IMR-90 (cell line): ENCODE results near the gene ABTB2. TPM values are rescaled to one million over a fixed set of nuclear protein-coding genes. Genes with fewer than 3 reads are reported as not detected.
A peak's percentile ranks its signal among the peaks of the same experiment; 100 is the strongest.

Source experiments
- ATAC-seq: fragments of 200-7000 bp; cut with Tn5 transposase; 2 replicates; pipeline ENCODE4 v1.9.1; 2020; ENCODE audit warnings: low read depth, mild to moderate bottlenecking, moderate library complexity
- BruUV-seq: library from RNA; stranded (reverse); fragments of 400-500 nt; replicated peaks from 2 replicates; lab custom pipeline; 2021; lab: Mats Ljungman, UMichigan
- CTCF ChIA-PET: fragments of 300-600 bp; formaldehyde crosslinking; extraction: SDS; loops from one replicate; lab custom pipeline; 2021; ENCODE audit warnings: antibody characterized with exemption; lab: Yijun Ruan, JAX
- POLR2A ChIA-PET: fragments of 300-600 bp; sonication (Branson Sonifier 250); formaldehyde crosslinking; loops from one replicate; lab custom pipeline; 2022; ENCODE audit warnings: antibody characterized with exemption; ENCODE audit not compliant: unreplicated experiment; lab: Charles Lee
- DNase-seq: peaks from one replicate; pipeline ENCODE4 v3.0.0; 2013
- H2AFZ ChIP-seq: replicated peaks from 2 replicates; pipeline ENCODE3; 2013; ENCODE audit warnings: low read length, mild to moderate bottlenecking; ENCODE audit not compliant: poor library complexity
- H2AK5ac ChIP-seq: 2 replicates; pipeline ENCODE4 v1.6.1; 2013; ENCODE audit warnings: low read depth, low read length, inconsistent platforms
- H2AK9ac ChIP-seq: replicated peaks from 2 replicates; pipeline ENCODE3; 2013; ENCODE audit warnings: mild to moderate bottlenecking, low read depth, low read length, moderate library complexity; ENCODE audit not compliant: poor library complexity
- H2BK120ac ChIP-seq: 2 replicates; pipeline ENCODE4 v1.6.1; 2013; ENCODE audit warnings: low read depth, low read length, inconsistent platforms
- H2BK15ac ChIP-seq: 3 replicates; pipeline ENCODE4 v1.6.1; 2013; ENCODE audit warnings: low read depth, low read length, inconsistent platforms
- H2BK20ac ChIP-seq: 2 replicates; pipeline ENCODE4 v1.6.1; 2013; ENCODE audit warnings: low read depth, mild to moderate bottlenecking, inconsistent platforms, low read length, moderate library complexity
- H2BK5ac ChIP-seq: 2 replicates; pipeline ENCODE4 v1.6.1; 2013; ENCODE audit warnings: mild to moderate bottlenecking, low read depth, low read length, inconsistent platforms; ENCODE audit not compliant: poor library complexity, severe bottlenecking
- H3K14ac ChIP-seq: replicated peaks from 2 replicates; pipeline ENCODE4 v1.6.1; 2013; ENCODE audit warnings: low read depth, low read length, inconsistent platforms
- H3K18ac ChIP-seq: 2 replicates; pipeline ENCODE4 v1.6.1; 2013; ENCODE audit warnings: low read depth, low read length, control low read depth
- H3K23ac ChIP-seq: 2 replicates; pipeline ENCODE4 v1.6.1; 2013; ENCODE audit warnings: low read depth, low read length, inconsistent platforms
- H3K27ac ChIP-seq: 2 replicates; pipeline ENCODE4 v1.5.1; 2013; ENCODE audit warnings: mild to moderate bottlenecking, control low read depth, low read length; ENCODE audit not compliant: insufficient read depth
- H3K27me3 ChIP-seq: 2 replicates; pipeline ENCODE4 v1.6.1; 2013; ENCODE audit warnings: low read length; ENCODE audit not compliant: control insufficient read depth, insufficient read depth
- H3K36me3 ChIP-seq: 2 replicates; pipeline ENCODE4 v1.6.1; 2013; ENCODE audit warnings: low read length, mixed read lengths; ENCODE audit not compliant: control insufficient read depth, insufficient read depth
- H3K4ac ChIP-seq: 2 replicates; pipeline ENCODE4 v1.6.1; 2013; ENCODE audit warnings: low read depth, low read length, inconsistent platforms
- H3K4me1 ChIP-seq: 2 replicates; pipeline ENCODE4 v1.6.1; 2013; ENCODE audit warnings: low read length, mixed read lengths; ENCODE audit not compliant: control insufficient read depth, insufficient read depth
- H3K4me2 ChIP-seq: 2 replicates; pipeline ENCODE4 v1.6.1; 2013; ENCODE audit warnings: low read depth, mild to moderate bottlenecking, control low read depth, low read length, moderate library complexity
- H3K4me3 ChIP-seq: 2 replicates; pipeline ENCODE4 v1.5.1; 2013; ENCODE audit warnings: low read depth, mild to moderate bottlenecking, control low read depth, low read length, moderate library complexity; ENCODE audit not compliant: insufficient read depth
- H3K56ac ChIP-seq: 2 replicates; pipeline ENCODE4 v1.6.1; 2013; ENCODE audit warnings: low read length, inconsistent platforms; ENCODE audit not compliant: insufficient read depth; ENCODE audit errors: extremely low read depth
- H3K79me1 ChIP-seq, 2 experiments: 2 replicates each; pipeline ENCODE4 v1.6.1; 2013; ENCODE audit warnings: low read length in 2 of 2, inconsistent platforms in 1 of 2, low read depth in 1 of 2
- H3K9ac ChIP-seq: 2 replicates; pipeline ENCODE4 v1.6.1; 2013; ENCODE audit warnings: low read depth, low read length, control low read depth
- H3K9me1 ChIP-seq: 2 replicates; pipeline ENCODE4 v1.6.1; 2013; ENCODE audit warnings: low read length, inconsistent platforms; ENCODE audit not compliant: insufficient read depth
- H3K9me3 ChIP-seq: 2 replicates; pipeline ENCODE4 v1.6.1; 2013; ENCODE audit warnings: low read length; ENCODE audit not compliant: control insufficient read depth, insufficient read depth
- H4K20me1 ChIP-seq: 2 replicates; pipeline ENCODE4 v1.6.1; 2013; ENCODE audit warnings: low read length, inconsistent platforms; ENCODE audit not compliant: insufficient read depth
- H4K5ac ChIP-seq: 2 replicates; pipeline ENCODE4 v1.6.1; 2013; ENCODE audit warnings: mild to moderate bottlenecking, low read depth, low read length, control low read depth
- H4K8ac ChIP-seq, 2 experiments: 2 replicates each; pipeline ENCODE4 v1.6.1; 2013; ENCODE audit warnings: low read depth in 2 of 2, low read length in 2 of 2, control low read depth in 1 of 2, inconsistent platforms in 1 of 2
- H4K91ac ChIP-seq: 2 replicates; pipeline ENCODE4 v1.6.1; 2013; ENCODE audit warnings: low read depth, low read length, inconsistent platforms; ENCODE audit not compliant: insufficient read depth
- CEBPB ChIP-seq: IDR thresholded peaks from 2 replicates; pipeline ENCODE4 v1.6.1; 2012; ENCODE audit warnings: low read depth, low read length, improper control_type of control experiment
- WGBS, 2 experiments: methylation state at CpG; one replicate each; pipeline versions ENCODE4 v1.1.5 to v1.1.7; 2013; ENCODE audit warnings: missing lambda C conversion rate in 2 of 2; ENCODE audit not compliant: insufficient read length in 1 of 2; ENCODE audit errors: extremely low coverage in 2 of 2; 5-methylcytosine and 5-hydroxymethylcytosine counted together
- dilution Hi-C: fragments of 300-500 bp; cut with HindIII; formaldehyde crosslinking; loops from one replicate; pipeline ENCODE4 v1.14.3; 2018; ENCODE audit warnings: low sequenced_read_pairs; ENCODE audit not compliant: unreplicated experiment
- in situ Hi-C: fragments of 300-500 bp; cut with MboI; formaldehyde crosslinking; loops from 3 replicates; pipeline ENCODE4 v1.14.3; 2019; ENCODE audit warnings: low sequenced_read_pairs, inconsistent platforms, mixed read lengths
- intact Hi-C: fragments of 100-400 bp; cut with micrococcal nuclease; formaldehyde crosslinking; loops from 2 replicates; pipeline ENCODE4 v1.10.0; 2022
- polyA plus RNA-seq, 3 experiments: library from polyadenylated mRNA; depleted of rRNA; stranded (reverse); fragments of >200 nt; gene quantifications; 2 replicates each; pipeline ENCODE4 v1.2.3, GENCODE V29; 2012; ENCODE audit warnings: low replicate concordance in 1 of 3
- total RNA-seq: library from RNA; depleted of rRNA; stranded (reverse); fragments of >200 nt; gene quantifications from 2 replicates; pipeline ENCODE4 v1.2.3, GENCODE V29; 2012

ABTB2 gene
- total and polyA plus RNA-seq, 2 of the 4 experiments (the other 2 are of a cell fraction): 0.18 to 2.0 TPM

GRCh38 chr11:34359548-34359891 is 1.7 kb upstream of the ABTB2 start:
- no peak overlapping the region for H4K8ac ChIP-seq
- POLR2A ChIA-PET: no interaction called here
- intact Hi-C loops: loop anchor here (1.0 to 5.0 kb wide), 7 partner anchors 93 to 502 kb away; no protein-coding TSS in a partner anchor
- no peak overlapping the region for H2BK20ac ChIP-seq
- H2BK15ac ChIP-seq: no peak overlapping the region
- ATAC-seq: no peak
- H3K14ac ChIP-seq: no peak overlapping the region
- H3K4me2 ChIP-seq: peak overlapping the region; percentile 99; the same call in 1 of the 2 replicates
- H3K9me1 ChIP-seq: peaks cover 4% of the 10 kb centered on the region; the same call in 1 of the 2 replicates
- no peak overlapping the region for H3K18ac ChIP-seq
- no peak overlapping the region for H4K5ac ChIP-seq
- in situ Hi-C loops: loop anchor here (5.0 kb wide), 2 partner anchors 182 to 362 kb away; no protein-coding TSS in a partner anchor
- no peak overlapping the region for H2BK5ac ChIP-seq
- no peaks in the 10 kb centered on the region for H3K36me3 ChIP-seq
- H2AFZ ChIP-seq: no peak overlapping the region
- CTCF ChIA-PET: no interaction called here
- H3K4me3 ChIP-seq: no peak overlapping the region
- TF ChIP-seq CEBPB: no peak
- H3K23ac ChIP-seq: no peak overlapping the region
- H2AK5ac ChIP-seq: no peak overlapping the region
- H3K4ac ChIP-seq: no peak overlapping the region
- BruUV-seq: no TSS peak
- H4K91ac ChIP-seq: no peak overlapping the region
- H3K27me3 ChIP-seq: peaks cover 28% of the 10 kb centered on the region
- H2AK9ac ChIP-seq: no peak overlapping the region
- H2BK120ac ChIP-seq: no peak overlapping the region
- no peaks in the 10 kb centered on the region for H3K79me1 ChIP-seq
- H3K9me3 ChIP-seq: no peaks in the 10 kb centered on the region
- no peak for DNase-seq
- WGBS, 2 experiments: no CpG with 5 or more reads among the region's 4 CpGs
- no peak overlapping the region for H3K9ac ChIP-seq
- H3K27ac ChIP-seq: no peak overlapping the region
- dilution Hi-C loops: loop anchor here (10.0 kb wide), 1 partner anchor 95 kb away; no protein-coding TSS in a partner anchor
- no peak overlapping the region for H3K56ac ChIP-seq
- peaks cover 6% of the 10 kb centered on the region; the same call in 1 of the 2 replicates for H3K4me1 ChIP-seq
- H4K20me1 ChIP-seq: peaks cover 11% of the 10 kb centered on the region
